Vagina (tissue), 2 donors: ENCODE data around the gene PARN.

ENCODE experiments used
- CTCF ChIP-seq, 3 experiments: fragments of 450-650 bp in 2 of 3; fragments of 200-600 bp in 1 of 3; sonication (generic) in 1 of 3; IDR thresholded peaks; one replicate each; pipeline ENCODE4 v1.5.1; 2017 to 2019; ENCODE audit warnings: antibody characterized with exemption in 3 of 3, mild to moderate bottlenecking in 2 of 3, moderate library complexity in 2 of 3
- POLR2A ChIP-seq, 2 donors: fragments of 450-650 bp; IDR thresholded peaks; one replicate each; pipeline ENCODE4 v1.6.1; 2017; ENCODE audit warnings: antibody characterized with exemption in 2 of 2, mild to moderate bottlenecking in 2 of 2, moderate library complexity in 2 of 2
- POLR2AphosphoS5 ChIP-seq, 2 donors: sonication (generic); formaldehyde crosslinking; IDR thresholded peaks; one replicate each; pipeline ENCODE4 v1.9.0; 2017; ENCODE audit warnings: antibody characterized with exemption in 2 of 2, mild to moderate bottlenecking in 2 of 2, low read depth in 1 of 2; ENCODE audit not compliant: insufficient read depth in 1 of 2

- no peak for TF ChIP-seq CTCF (IDR thresholded peaks at IDR 0.05)
- no peak for TF ChIP-seq POLR2A (IDR thresholded peaks at IDR 0.05)
- TF ChIP-seq POLR2AphosphoS5 (IDR thresholded peaks at IDR 0.05; ENCODE audit: insufficient read depth in 1 of 2, low read depth in 1 of 2) = no peak
Observed at GRCh38 chr16:14483819-14484385, 146.2 kb downstream of the PARN start.
